Endothelial cell of umbilical vein (primary cell): ENCODE results near the gene LRRC4B. TPM values are rescaled to one million over a fixed set of nuclear protein-coding genes. Genes with fewer than 3 reads are reported as not detected.

Experiments
- BruUV-seq: library from RNA; stranded (reverse); fragments of 400-500 nt; replicated peaks from 2 replicates; lab custom pipeline; 2021; lab: Mats Ljungman, UMichigan
- CTCF ChIA-PET: fragments of 300-600, 350-600 bp; sonication (Branson Sonifier 250); formaldehyde crosslinking; loops from one replicate; lab custom pipeline; 2021; ENCODE audit warnings: antibody characterized with exemption, inconsistent platforms; lab: Charles Lee
- POLR2A ChIA-PET: fragments of 300-600, 350-600 bp; sonication (Branson Sonifier 250); formaldehyde crosslinking; loops from one replicate; lab custom pipeline; 2021; ENCODE audit warnings: antibody characterized with exemption, inconsistent platforms; lab: Charles Lee
- DNase-seq: peaks from one replicate; pipeline ENCODE4 v3.0.0-alpha.2; 2011; ENCODE audit warnings: low read depth, low spot score
- FAIRE-seq: peaks from 2 replicates; lab custom pipeline; 2011; peaks lifted over from hg19 to GRCh38; lab: Jason Lieb, UNC
- H2AFZ ChIP-seq: 2 replicates; pipeline ENCODE4 v1.6.0; 2012; ENCODE audit warnings: low read depth, low read length, control low read depth, inconsistent platforms
- H3K27ac ChIP-seq: 2 replicates; pipeline ENCODE4 v1.5.1; 2011; ENCODE audit warnings: low read depth, mild to moderate bottlenecking, control low read depth, low read length, moderate library complexity; ENCODE audit not compliant: insufficient read depth
- H3K27me3 ChIP-seq, 2 experiments: 2 replicates each; pipeline versions ENCODE4 v1.6.0 to v1.6.1; 2011; ENCODE audit warnings: low read length in 2 of 2, mixed read lengths in 1 of 2; ENCODE audit not compliant: control insufficient read depth in 2 of 2, insufficient read depth in 2 of 2
- H3K36me3 ChIP-seq, 2 experiments: 2 replicates in 1 of 2; 3 replicates in 1 of 2; pipeline ENCODE4 v1.5.1; 2011; ENCODE audit warnings: low read length in 2 of 2, mild to moderate bottlenecking in 1 of 2, moderate library complexity in 1 of 2; ENCODE audit not compliant: control insufficient read depth in 2 of 2, insufficient read depth in 2 of 2; ENCODE audit errors: extremely low read depth in 1 of 2
- H3K4me1 ChIP-seq: 3 replicates; pipeline ENCODE4 v1.5.1; 2011; ENCODE audit warnings: mild to moderate bottlenecking, low read length; ENCODE audit not compliant: control insufficient read depth, insufficient read depth; ENCODE audit errors: extremely low read depth
- H3K4me2 ChIP-seq: 2 replicates; pipeline ENCODE4 v1.6.1; 2011; ENCODE audit warnings: low read length, control low read depth, mixed read lengths; ENCODE audit not compliant: insufficient read depth
- H3K4me3 ChIP-seq, 3 experiments: fragments of 200-600 bp in 1 of 3; sonication (generic), shearing (Covaris generic) in 1 of 3; replicated peaks in 1 of 3; 2 replicates each; pipeline ENCODE4 v1.5.1; 2011 to 2016; ENCODE audit warnings: control low read depth in 3 of 3, low read length in 3 of 3, mild to moderate bottlenecking in 2 of 3, inconsistent platforms in 1 of 3, low read depth in 1 of 3, moderate library complexity in 1 of 3; ENCODE audit not compliant: insufficient read depth in 1 of 3
- H3K79me2 ChIP-seq: 2 replicates; pipeline ENCODE4 v1.6.0; 2012; ENCODE audit warnings: low read length, inconsistent platforms; ENCODE audit not compliant: control insufficient read depth, insufficient read depth
- H3K9ac ChIP-seq: replicated peaks from 2 replicates; pipeline ENCODE3; 2011; ENCODE audit warnings: low read length, control low read depth; ENCODE audit not compliant: insufficient read depth; ENCODE audit errors: extremely low read depth
- H3K9me1 ChIP-seq: replicated peaks from 3 replicates; pipeline ENCODE4 v1.6.0; 2011; ENCODE audit warnings: mild to moderate bottlenecking, low read length; ENCODE audit not compliant: control insufficient read depth, insufficient read depth; ENCODE audit errors: extremely low read depth
- H3K9me3 ChIP-seq: replicated peaks from 2 replicates; pipeline ENCODE4 v1.5.1; 2012; ENCODE audit warnings: low read length, inconsistent platforms; ENCODE audit not compliant: control insufficient read depth, insufficient read depth
- H4K20me1 ChIP-seq: replicated peaks from 2 replicates; pipeline ENCODE3; 2011; ENCODE audit warnings: mild to moderate bottlenecking, low read length; ENCODE audit not compliant: control insufficient read depth, insufficient read depth; ENCODE audit errors: extremely low read depth
- EZH2 ChIP-seq: IDR thresholded peaks from 2 replicates; pipeline ENCODE4 v1.6.1; 2012; ENCODE audit warnings: borderline replicate concordance, low read depth, mild to moderate bottlenecking, moderate library complexity, low read length, inconsistent platforms; ENCODE audit not compliant: severe bottlenecking
- GATA2 ChIP-seq: IDR thresholded peaks from 2 replicates; pipeline ENCODE4 v1.7.0; 2011; ENCODE audit warnings: low read depth, mild to moderate bottlenecking, moderate library complexity, mixed read lengths, low read length; ENCODE audit not compliant: insufficient read length, insufficient read depth
- MAX ChIP-seq: IDR thresholded peaks from 2 replicates; pipeline ENCODE4 v1.6.1; 2011; ENCODE audit not compliant: insufficient read depth, insufficient read length
- POLR2AphosphoS5 ChIP-seq: IDR thresholded peaks from 2 replicates; pipeline ENCODE4 v1.6.1; 2012; ENCODE audit warnings: low read depth, mild to moderate bottlenecking, control low read depth, low read length, moderate library complexity; ENCODE audit not compliant: insufficient read depth
- dilution Hi-C: fragments of 300-500 bp; cut with MboI; formaldehyde crosslinking; loops from one replicate; pipeline ENCODE4 v1.15.0; 2019; ENCODE audit warnings: low sequenced_read_pairs; ENCODE audit not compliant: extremely low pct_ligation_motif_present
- intact Hi-C: fragments of 100-400 bp; cut with micrococcal nuclease; formaldehyde crosslinking; loops from one replicate; pipeline ENCODE4 v1.10.0; 2022
- polyA plus RNA-seq, 4 experiments: library from polyadenylated mRNA; depleted of rRNA in 3 of 4; stranded (reverse) in 3 of 4; unstranded in 1 of 4; fragments of >200 nt; gene quantifications; 2 replicates each; pipeline versions ENCODE4 v1.2.1 to v1.2.3, GENCODE V29; 2011 to 2012; ENCODE audit warnings: missing spikeins in 1 of 4
- total RNA-seq: library from RNA; stranded (reverse); gene quantifications from 2 replicates; pipeline ENCODE4 v1.2.3, GENCODE V29; 2021
- TF ChIP-seq, protein P1 (sequence below), 2 donors: IDR thresholded peaks; 1 replicate in 1 of 2; 2 replicates in 1 of 2; pipeline ENCODE4 v1.5.1; 2011; ENCODE audit warnings: low read length in 2 of 2, mild to moderate bottlenecking in 2 of 2, moderate library complexity in 2 of 2, control low read depth in 1 of 2, inconsistent platforms in 1 of 2, low read depth in 1 of 2; ENCODE audit not compliant: insufficient read depth in 1 of 2; ENCODE audit errors: extremely low read depth in 1 of 2

The LRRC4B gene
- total and polyA plus RNA-seq, 2 donors (not counting 3 experiments of a cell fraction or from before 2014, with no cell fraction given), result 0.08 TPM; not detected in 1

- H3K79me2 ChIP-seq, result no peaks in the 10 kb centered on the region
- FAIRE-seq (no peak), DNase-seq (no peak)
- peaks cover 8 to 10% of the 10 kb centered on the region in 2 experiments for H3K27me3 ChIP-seq
- H3K9ac ChIP-seq, result no peak overlapping the region
- H3K9me1 ChIP-seq, result no peaks in the 10 kb centered on the region
- intact Hi-C loops, result no loop called here
- no peak for TF ChIP-seq MAX
- no peak for TF ChIP-seq GATA2
- TF ChIP-seq, protein P1, sequence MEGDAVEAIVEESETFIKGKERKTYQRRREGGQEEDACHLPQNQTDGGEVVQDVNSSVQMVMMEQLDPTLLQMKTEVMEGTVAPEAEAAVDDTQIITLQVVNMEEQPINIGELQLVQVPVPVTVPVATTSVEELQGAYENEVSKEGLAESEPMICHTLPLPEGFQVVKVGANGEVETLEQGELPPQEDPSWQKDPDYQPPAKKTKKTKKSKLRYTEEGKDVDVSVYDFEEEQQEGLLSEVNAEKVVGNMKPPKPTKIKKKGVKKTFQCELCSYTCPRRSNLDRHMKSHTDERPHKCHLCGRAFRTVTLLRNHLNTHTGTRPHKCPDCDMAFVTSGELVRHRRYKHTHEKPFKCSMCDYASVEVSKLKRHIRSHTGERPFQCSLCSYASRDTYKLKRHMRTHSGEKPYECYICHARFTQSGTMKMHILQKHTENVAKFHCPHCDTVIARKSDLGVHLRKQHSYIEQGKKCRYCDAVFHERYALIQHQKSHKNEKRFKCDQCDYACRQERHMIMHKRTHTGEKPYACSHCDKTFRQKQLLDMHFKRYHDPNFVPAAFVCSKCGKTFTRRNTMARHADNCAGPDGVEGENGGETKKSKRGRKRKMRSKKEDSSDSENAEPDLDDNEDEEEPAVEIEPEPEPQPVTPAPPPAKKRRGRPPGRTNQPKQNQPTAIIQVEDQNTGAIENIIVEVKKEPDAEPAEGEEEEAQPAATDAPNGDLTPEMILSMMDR (IDR thresholded peaks at IDR 0.05; ENCODE audit: extremely low read depth in 1 of 2, insufficient read depth in 1 of 2, low read depth in 1 of 2, low read length in 2 of 2), result no peak
- no peak for TF ChIP-seq POLR2AphosphoS5
- no peak for TF ChIP-seq EZH2
- H3K4me1 ChIP-seq, result no peaks in the 10 kb centered on the region
- no peak overlapping the region for H3K27ac ChIP-seq
- BruUV-seq, result no TSS peak
- H3K4me2 ChIP-seq, result no peak overlapping the region
- H2AFZ ChIP-seq, result no peak overlapping the region
- H3K36me3 ChIP-seq, result no peaks in the 10 kb centered on the region
- dilution Hi-C loops, result no loop called here
- no peaks in the 10 kb centered on the region for H3K9me3 ChIP-seq
- POLR2A ChIA-PET, result no interaction called here
- no peaks in the 10 kb centered on the region for H4K20me1 ChIP-seq
- CTCF ChIA-PET, result no interaction called here
- no peak overlapping the region for H3K4me3 ChIP-seq
Measured at GRCh38 chr19:50492303-50493052, 75.8 kb downstream of the LRRC4B start.
